ENCODE measurements around the gene CNEP1R1. TPM values are rescaled to one million over a fixed set of nuclear protein-coding genes. Genes with fewer than 3 reads are reported as not detected.

Gene CNEP1R1
- polyA plus RNA-seq, 2 of the 4 experiments (the other 2 are of a cell fraction) = 20.7 to 32.0 TPM

- Histone ChIP-seq H3K27ac (no peak overlapping the region), H3K4me3 (no peak overlapping the region), H3K4me2 (peak overlapping the region; percentile 94; the same call in 1 of the 3 replicates), H3K9me3 (no peaks in the 10 kb centered on the region), H3K4me1 (peaks cover 16% of the 10 kb centered on the region)
- DNase-seq (ENCODE audit: low read depth in 1 of 2, low spot score in 1 of 2) (no peak), FAIRE-seq (no peak), ATAC-seq (no peak)
- TF ChIP-seq PBX3 (IDR thresholded peaks at IDR 0.05) (no peak), MAFK (IDR thresholded peaks at IDR 0.05; ENCODE audit: partially characterized antibody) (no peak), ZSCAN20 (CRISPR knock-in tag; IDR thresholded peaks at IDR 0.05) (no peak), ZNF302 (CRISPR knock-in tag; IDR thresholded peaks at IDR 0.05) (no peak), POLR2AphosphoS2 (conservative IDR thresholded peaks at IDR 0.05; ENCODE audit: low read length) (no peak), HEYL (CRISPR knock-in tag; IDR thresholded peaks at IDR 0.05) (no peak), REST (IDR thresholded peaks at IDR 0.05) (no peak), JUNB (IDR thresholded peaks at IDR 0.05) (no peak), SMC3 (IDR thresholded peaks at IDR 0.05) (no peak), CBX8 (IDR thresholded peaks at IDR 0.05) (no peak), HOXB5 (CRISPR knock-in tag; IDR thresholded peaks at IDR 0.05) (no peak), SREBF2 (IDR thresholded peaks at IDR 0.05) (no peak), EP300 (IDR thresholded peaks at IDR 0.05) (no peak), EHF (CRISPR knock-in tag; IDR thresholded peaks at IDR 0.05) (no peak), ESRRA (IDR thresholded peaks at IDR 0.05; ENCODE audit: borderline replicate concordance, low read length) (no peak), CHD2 (IDR thresholded peaks at IDR 0.05; ENCODE audit: low read length, partially characterized antibody) (no peak)
- 92% methylated on average over 4 of the region's 4 CpGs for WGBS (ENCODE audit: missing lambda C conversion rate)
- CTCF ChIA-PET = interaction anchor here (0.7 to 6.7 kb wide), 4 partner anchors 9 to 738 kb away, joined by 3 to 35 read pairs (median 7); no protein-coding TSS in a partner anchor
- POLR2A ChIA-PET = no interaction called here
These were observed 43.5 kb downstream of the CNEP1R1 start for GRCh38 chr16:50068550-50068949.

GRCh38 chr16:50069060-50069459 is 44.0 kb downstream of the CNEP1R1 start:
- Histone ChIP-seq H3K27ac (no peak overlapping the region), H3K9me3 (no peaks in the 10 kb centered on the region), H3K4me3 (no peak overlapping the region), H3K4me1 (peaks cover 16% of the 10 kb centered on the region), H3K4me2 (no peak overlapping the region)
- TF ChIP-seq TP53 (CRISPR knock-in tag; IDR thresholded peaks at IDR 0.05) (no peak), POLR2AphosphoS2 (conservative IDR thresholded peaks at IDR 0.05; ENCODE audit: low read length) (no peak), RARB (CRISPR knock-in tag; IDR thresholded peaks at IDR 0.05) (no peak), ESRRA (IDR thresholded peaks at IDR 0.05; ENCODE audit: borderline replicate concordance, low read length) (no peak), PHF8 (IDR thresholded peaks at IDR 0.05; ENCODE audit: borderline replicate concordance, low read depth) (no peak), HEYL (CRISPR knock-in tag; IDR thresholded peaks at IDR 0.05) (no peak)
- ATAC-seq (no peak), FAIRE-seq (no peak), DNase-seq (ENCODE audit: low read depth in 1 of 2, low spot score in 1 of 2) (no peak)
- ChIA-PET CTCF (interaction anchor here (0.7 to 6.7 kb wide), 5 partner anchors 9 to 737 kb away, joined by 3 to 35 read pairs (median 3); partner anchors contain the start of gene CNEP1R1), POLR2A (no interaction called here)
- 92% methylated on average over 1 of the region's 1 CpG for WGBS (ENCODE audit: missing lambda C conversion rate)

- ChIA-PET CTCF (interaction anchor here (0.8 to 6.7 kb wide), 2 partner anchors 12 to 139 kb away, joined by 4 to 35 read pairs; no protein-coding TSS in a partner anchor), POLR2A (no interaction called here)
- Histone ChIP-seq H3K4me3 (no peak overlapping the region), H3K27ac (no peak overlapping the region), H3K9me3 (no peaks in the 10 kb centered on the region), H3K4me1 (peaks cover 16% of the 10 kb centered on the region), H3K4me2 (no peak overlapping the region)
- TF ChIP-seq TFCP2L1 (CRISPR knock-in tag; IDR thresholded peaks at IDR 0.05) (no peak), NFE2L2 (conservative IDR thresholded peaks at IDR 0.05; ENCODE audit: low read length) (no peak), POLR2AphosphoS2 (conservative IDR thresholded peaks at IDR 0.05; ENCODE audit: low read length) (no peak), HMGXB4 (CRISPR knock-in tag; IDR thresholded peaks at IDR 0.05; ENCODE audit: borderline replicate concordance) (no peak), E2F6 (IDR thresholded peaks at IDR 0.05; ENCODE audit: borderline replicate concordance, low read depth) (no peak), MAFK (IDR thresholded peaks at IDR 0.05; ENCODE audit: partially characterized antibody) (no peak), HOXA7 (CRISPR knock-in tag; IDR thresholded peaks at IDR 0.05) (no peak), MYC (IDR thresholded peaks at IDR 0.05; ENCODE audit: borderline replicate concordance, low read length) (no peak), RFX5 (IDR thresholded peaks at IDR 0.05) (no peak)
- no peak for FAIRE-seq
- 87% methylated on average over 2 of the region's 2 CpGs for WGBS (ENCODE audit: missing lambda C conversion rate)
- DNase-seq (ENCODE audit: low read depth in 1 of 2, low spot score in 1 of 2) = no peak
- no peak for ATAC-seq
These were observed 46.1 kb downstream of the CNEP1R1 start for GRCh38 chr16:50071075-50071671.
